Adrenal gland (tissue), 12 donors: ENCODE results near the gene ATP13A5. TPM values are rescaled to one million over a fixed set of nuclear protein-coding genes. Genes with fewer than 3 reads are reported as not detected.

Experiments used
- DNase-seq, 7 donors: peaks; one replicate each; pipeline ENCODE4 v3.0.0-alpha.2; 2019 to 2020
- H3K27ac ChIP-seq, 5 donors: fragments of 200-600 bp; sonication (generic) in 4 of 5; 1 replicate in 3 of 5; 2 replicates in 2 of 5; pipeline versions ENCODE4 v1.5.1 to v1.8.0; 2016 to 2020; ENCODE audit warnings: mild to moderate bottlenecking in 1 of 5
- H3K27me3 ChIP-seq: fragments of 200-600 bp; 2 replicates; pipeline ENCODE4 v1.8.0; 2021
- H3K36me3 ChIP-seq, 2 donors: fragments of 200-600 bp; replicated peaks in 1 of 2; 1 replicate in 1 of 2; 2 replicates in 1 of 2; pipeline versions ENCODE4 v1.5.1 to v1.8.0; 2018 to 2022
- H3K4me1 ChIP-seq, 2 donors: fragments of 200-600 bp; replicated peaks in 1 of 2; 1 replicate in 1 of 2; 2 replicates in 1 of 2; pipeline versions ENCODE4 v1.5.1 to v1.8.0; 2018 to 2021
- H3K4me3 ChIP-seq, 4 donors: fragments of 200-600 bp; sonication (generic) in 3 of 4; one replicate each; pipeline ENCODE4 v1.5.1; 2016 to 2018
- H3K9me3 ChIP-seq, 3 donors: fragments of 200-600 bp; sonication (generic) in 1 of 3; replicated peaks in 1 of 3; 1 replicate in 2 of 3; 2 replicates in 1 of 3; pipeline versions ENCODE4 v1.5.1 to v1.8.0; 2016 to 2021
- CTCF ChIP-seq, 6 experiments: fragments of 450-650 bp in 4 of 6; fragments of 200-600 bp in 2 of 6; sonication (generic) in 1 of 6; IDR thresholded peaks; 1 replicate in 5 of 6; 2 replicates in 1 of 6; pipeline versions ENCODE4 v1.5.1 to v1.8.0; 2016 to 2021; ENCODE audit warnings: antibody characterized with exemption in 6 of 6, mild to moderate bottlenecking in 2 of 6, moderate library complexity in 1 of 6
- POLR2A ChIP-seq, 2 donors: fragments of 450-650 bp; IDR thresholded peaks; one replicate each; pipeline ENCODE4 v1.6.1; 2017; ENCODE audit warnings: antibody characterized with exemption in 2 of 2, mild to moderate bottlenecking in 2 of 2, moderate library complexity in 1 of 2
- WGBS, 4 donors: extraction: QIAGEN DNeasy Blood & Tissue Kit in 2 of 4; methylation state at CpG; one replicate each; pipeline versions ENCODE4 v1.1.5 to v1.1.7; 2013 to 2017; 5-methylcytosine and 5-hydroxymethylcytosine counted together
- intact Hi-C, 2 donors: fragments of 100-400 bp; cut with DNase I; formaldehyde crosslinking; loops; one replicate each; pipeline versions ENCODE4 v1.14.1 to v1.15.0; 2022 to 2023
- polyA plus RNA-seq, 3 donors: library from polyadenylated mRNA; stranded (reverse); fragments of 200-250 nt in 2 of 3; fragments of 350-450 nt in 1 of 3; fragmentation: Illumina TruSeq in 1 of 3; extraction: RNeasy Lipid Tissue Mini Kit (QIAGEN cat#74804) in 1 of 3; gene quantifications; one replicate each; pipeline ENCODE4 v1.2.3, GENCODE V29; 2013 to 2014
- total RNA-seq, 9 donors: library from RNA; depleted of rRNA in 4 of 9; stranded (reverse); fragments of >200 nt in 4 of 9; fragments of 120-200 nt in 1 of 9; fragmentation: NEBNext Ultra II Directional in 1 of 9; extraction: Animal tissue kit (Norgen Biotek cat#: 25700) in 1 of 9; gene quantifications; one replicate each; pipeline versions ENCODE4 v1.1.0 to v1.2.4, GENCODE V29; 2013 to 2023
- donor health status: healthy with polysubstance abuse.
- donor health status: Bipolar disorder and iron deficiency.
- donor health status: DM: yes; HTN: yes; CAD: no.
- donor health status: DM: no; HTN: no; CAD: no.
- donor health status: DM: no; HTN: no; CAD: no.
- donor health status: DM: yes; HTN: yes; CAD: no.

Gene ATP13A5
- total and polyA plus RNA-seq, 12 donors: 1.1 TPM; not detected in 11

GRCh38 chr3:193354423-193354822, 24.1 kb downstream of the ATP13A5 start:
- TF ChIP-seq POLR2A (IDR thresholded peaks at IDR 0.05) (no peak), CTCF (IDR thresholded peaks at IDR 0.05) (no peak)
- intact Hi-C loops: no loop called here
- H3K4me3 ChIP-seq: no peak overlapping the region
- no peak overlapping the region for H3K27ac ChIP-seq
- H3K27me3 ChIP-seq: no peaks in the 10 kb centered on the region
- H3K4me1 ChIP-seq: peaks cover 14% of the 10 kb centered on the region in 2 donors
- H3K36me3 ChIP-seq: no peaks in the 10 kb centered on the region
- 71 to 85% (median 79%) methylated on average over 5 of the region's 5 CpGs for WGBS, 4 donors
- DNase-seq: no peak
- H3K9me3 ChIP-seq: no peaks in the 10 kb centered on the region

GRCh38 chr3:193350744-193351143, 27.8 kb downstream of the ATP13A5 start:
- Histone ChIP-seq H3K36me3 (no peaks in the 10 kb centered on the region), H3K4me3 (no peak overlapping the region), H3K9me3 (no peaks in the 10 kb centered on the region), H3K27ac (no peak overlapping the region), H3K27me3 (no peaks in the 10 kb centered on the region), H3K4me1 (peaks cover 14% of the 10 kb centered on the region in 2 donors)
- TF ChIP-seq POLR2A (IDR thresholded peaks at IDR 0.05) (no peak), CTCF (IDR thresholded peaks at IDR 0.05) (no peak)
- WGBS, 4 donors: 77 to 84% (median 79%) methylated on average over 2 of the region's 2 CpGs
- intact Hi-C loops: no loop called here
- DNase-seq: no peak

- intact Hi-C loops: no loop called here
- Histone ChIP-seq H3K27me3 (no peaks in the 10 kb centered on the region), H3K36me3 (no peaks in the 10 kb centered on the region), H3K4me1 (peaks cover 14% of the 10 kb centered on the region in 2 donors), H3K4me3 (no peak overlapping the region), H3K9me3 (no peaks in the 10 kb centered on the region), H3K27ac (no peak overlapping the region)
- TF ChIP-seq POLR2A (IDR thresholded peaks at IDR 0.05) (no peak), CTCF (IDR thresholded peaks at IDR 0.05) (no peak)
- 75 to 97% (median 87%) methylated on average over 3 of the region's 3 CpGs for WGBS, 4 donors
- DNase-seq: no peak
Observed at GRCh38 chr3:193348686-193349085, 29.9 kb downstream of the ATP13A5 start.

- 61 to 69% (median 66%) methylated on average over 11 of the region's 11 CpGs for WGBS, 4 donors
- H3K27ac ChIP-seq: no peak overlapping the region
- no peaks in the 10 kb centered on the region for H3K36me3 ChIP-seq
- no peaks in the 10 kb centered on the region for H3K9me3 ChIP-seq
- H3K4me3 ChIP-seq: no peak overlapping the region
- no peak for DNase-seq
- peaks cover 14% of the 10 kb centered on the region in 2 donors for H3K4me1 ChIP-seq
- H3K27me3 ChIP-seq: no peaks in the 10 kb centered on the region
- TF ChIP-seq CTCF (IDR thresholded peaks at IDR 0.05): no peak
- no peak for TF ChIP-seq POLR2A (IDR thresholded peaks at IDR 0.05)
- intact Hi-C loops: no loop called here
Observed at GRCh38 chr3:193347521-193348501, 30.7 kb downstream of the ATP13A5 start.
